ENCODE results near the gene POLD4. TPM values are rescaled to one million over a fixed set of nuclear protein-coding genes. Genes with fewer than 3 reads are reported as not detected.
"Not testable (repeated sequence)": the region's sequence is repeated elsewhere in the genome, so short reads cannot be mapped to it uniquely, and the experiment has no call there.

POLD4 gene
- total and polyA plus RNA-seq, 2 donors, result 8.8 to 157 TPM

DNA sequence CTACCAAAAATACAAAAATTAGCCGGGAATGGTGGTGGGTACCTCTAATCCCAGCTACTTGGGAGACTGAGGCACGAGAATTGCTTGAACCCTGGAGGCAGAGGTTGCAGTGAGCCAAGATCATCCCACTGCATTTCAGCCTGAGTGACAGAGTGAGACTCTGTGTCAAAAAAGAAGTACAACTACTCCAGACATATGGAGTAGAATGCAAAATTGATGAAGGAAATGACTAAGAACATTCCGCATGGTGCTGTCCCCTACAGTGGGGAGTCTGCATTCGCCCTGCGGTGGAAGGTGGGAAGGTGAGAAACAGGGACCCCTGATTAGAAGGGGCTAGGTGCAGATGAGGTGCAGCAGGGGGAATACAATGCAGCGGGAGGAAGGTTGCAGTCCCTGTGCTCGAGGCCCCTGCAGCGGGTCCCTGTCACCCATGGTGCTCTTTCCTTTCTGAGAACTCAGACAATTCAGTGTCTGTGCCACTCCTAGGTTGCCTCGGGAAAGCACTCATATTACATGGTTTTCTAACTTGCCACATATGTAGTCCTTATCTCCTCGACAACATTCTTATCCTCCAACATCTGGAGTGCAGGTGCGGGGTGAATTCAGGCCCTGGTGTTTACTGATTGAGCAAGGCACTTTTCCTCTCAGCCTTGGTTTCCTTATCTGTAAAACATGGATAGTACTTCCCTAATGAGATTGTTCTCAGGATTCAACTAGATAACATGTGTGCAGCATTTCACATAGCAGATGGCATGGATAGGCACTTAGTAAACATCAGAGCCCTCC lies 5.2 kb downstream of the POLD4 start:
- DNase-seq (ENCODE audit: extremely low spot score), result no peak
- H3K4me1 ChIP-seq (ENCODE audit: insufficient read depth), result no peaks in the 10 kb centered on the region
- 72% methylated on average over 11 of the region's 11 CpGs for WGBS
- H3K27ac ChIP-seq (ENCODE audit: low read depth), result no peak overlapping the region
- H3K4me3 ChIP-seq (ENCODE audit: low read depth, low read length), result no peak overlapping the region
- no peaks in the 10 kb centered on the region for H3K36me3 ChIP-seq (ENCODE audit: insufficient read depth)

DNA sequence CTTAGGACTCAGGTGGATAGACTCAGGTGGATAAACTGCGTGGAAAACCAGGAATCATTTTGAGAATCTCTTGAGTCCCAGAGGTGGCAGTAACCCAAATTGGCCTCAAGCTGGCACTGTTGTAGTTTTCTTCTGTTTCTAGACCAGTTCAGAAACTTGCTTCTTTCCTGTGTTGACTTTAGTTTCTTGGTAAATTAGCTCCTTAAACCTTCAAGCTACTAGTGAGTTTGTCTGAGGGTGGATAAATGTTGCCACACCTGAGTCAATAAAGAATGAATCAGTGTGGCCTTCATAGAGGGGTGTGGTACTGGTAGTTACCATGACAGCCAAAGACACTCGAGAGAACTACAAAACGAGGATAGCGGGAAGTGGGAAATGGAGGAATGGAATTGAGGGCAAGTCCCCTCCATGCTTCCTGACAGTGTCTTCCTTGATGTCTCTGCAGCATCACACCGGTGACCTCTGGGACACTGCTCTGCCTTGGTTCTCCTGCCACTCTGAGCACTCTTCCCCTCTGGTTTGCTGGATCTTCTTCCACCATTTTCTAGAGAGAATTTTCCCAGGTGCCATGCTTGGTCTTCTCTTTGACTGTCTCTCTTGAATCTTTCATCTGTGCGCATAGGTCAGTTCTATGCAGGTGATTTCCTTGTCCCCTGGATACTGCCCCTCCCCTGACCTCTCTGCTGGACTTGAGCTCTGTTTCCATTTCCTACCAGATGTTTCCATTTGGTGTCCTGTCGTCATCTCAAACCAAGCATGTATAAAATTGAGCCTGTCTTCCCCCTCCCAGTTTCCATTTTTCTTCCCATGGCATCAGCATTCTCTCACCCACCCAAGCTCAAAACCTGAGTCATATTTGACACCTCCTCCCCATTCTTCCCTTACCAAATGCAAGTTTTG lies 7.2 kb downstream of the POLD4 start:
- Histone ChIP-seq H3K4me3 (ENCODE audit: low read depth, low read length) (no peak overlapping the region), H3K27ac (ENCODE audit: low read depth) (peak overlapping the region; percentile 39), H3K4me1 (ENCODE audit: insufficient read depth) (no peaks in the 10 kb centered on the region), H3K36me3 (ENCODE audit: insufficient read depth) (no peaks in the 10 kb centered on the region)
- WGBS, result 70% methylated on average over 7 of the region's 7 CpGs
- DNase-seq (ENCODE audit: extremely low spot score), result no peak

DNA sequence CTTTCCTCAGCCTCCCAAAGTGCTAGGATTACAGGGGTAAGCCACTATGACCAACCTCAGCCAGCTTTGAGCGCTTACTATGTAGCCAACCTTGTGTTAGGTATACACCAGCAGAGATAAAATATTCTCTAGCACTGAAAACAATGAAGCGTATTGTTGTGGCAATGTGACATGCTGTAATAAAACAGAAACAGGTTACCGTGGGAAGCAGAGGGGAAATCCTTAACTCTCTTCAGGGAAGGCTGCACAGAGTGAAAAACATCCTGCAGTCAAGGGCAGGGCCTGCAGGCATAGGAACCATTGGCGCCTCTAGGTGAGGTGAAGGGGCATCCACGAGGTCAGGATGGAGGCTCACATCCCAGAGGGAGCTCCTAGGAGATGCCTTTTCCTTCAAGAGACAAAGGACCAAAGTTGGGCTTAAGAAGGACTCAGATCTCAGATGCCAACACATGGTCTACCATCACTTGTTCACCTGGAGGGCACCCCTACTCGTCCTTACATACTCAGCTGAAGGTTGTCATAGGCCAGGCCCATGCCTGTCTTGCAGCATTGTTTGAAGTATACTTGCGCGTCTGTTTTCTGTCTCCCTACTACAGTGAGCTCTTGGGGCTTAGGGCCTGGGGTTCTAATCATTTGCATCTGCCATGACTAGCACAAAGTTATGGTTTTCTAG lies 8.0 kb downstream of the POLD4 start:
- DNase-seq (ENCODE audit: extremely low spot score), result no peak
- 80% methylated on average over 8 of the region's 8 CpGs for WGBS
- no peak overlapping the region for H3K4me3 ChIP-seq (ENCODE audit: low read depth, low read length)
- H3K36me3 ChIP-seq (ENCODE audit: insufficient read depth), result no peaks in the 10 kb centered on the region
- H3K27ac ChIP-seq (ENCODE audit: low read depth), result no peak overlapping the region
- no peaks in the 10 kb centered on the region for H3K4me1 ChIP-seq (ENCODE audit: insufficient read depth)

DNA sequence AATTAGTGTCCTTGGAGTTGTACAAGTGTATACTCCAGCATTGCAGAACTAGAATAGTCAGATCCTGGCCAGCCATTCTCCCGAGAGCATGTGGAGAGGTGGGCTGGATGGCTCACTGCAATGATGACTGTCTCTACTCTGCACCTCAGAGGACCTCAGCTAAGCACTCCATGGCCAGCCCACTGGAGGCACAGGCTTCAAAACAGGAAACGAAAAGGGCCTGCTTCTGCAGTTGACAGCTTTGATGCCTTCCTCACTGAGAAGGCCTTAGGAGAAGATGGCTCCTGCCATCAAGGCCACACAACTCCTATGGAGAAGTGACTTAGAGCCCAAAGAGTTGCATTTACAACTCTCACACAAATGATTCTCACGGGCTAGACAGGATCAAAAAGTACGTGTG lies 9.1 kb downstream of the POLD4 start:
- no peak for DNase-seq (ENCODE audit: extremely low spot score)
- H3K4me1 ChIP-seq (ENCODE audit: insufficient read depth), result no peaks in the 10 kb centered on the region
- WGBS, result 85% methylated on average over 4 of the region's 4 CpGs
- no peaks in the 10 kb centered on the region for H3K36me3 ChIP-seq (ENCODE audit: insufficient read depth)
- no peak overlapping the region for H3K4me3 ChIP-seq (ENCODE audit: low read depth, low read length)
- H3K27ac ChIP-seq (ENCODE audit: low read depth), result no peak overlapping the region

DNA sequence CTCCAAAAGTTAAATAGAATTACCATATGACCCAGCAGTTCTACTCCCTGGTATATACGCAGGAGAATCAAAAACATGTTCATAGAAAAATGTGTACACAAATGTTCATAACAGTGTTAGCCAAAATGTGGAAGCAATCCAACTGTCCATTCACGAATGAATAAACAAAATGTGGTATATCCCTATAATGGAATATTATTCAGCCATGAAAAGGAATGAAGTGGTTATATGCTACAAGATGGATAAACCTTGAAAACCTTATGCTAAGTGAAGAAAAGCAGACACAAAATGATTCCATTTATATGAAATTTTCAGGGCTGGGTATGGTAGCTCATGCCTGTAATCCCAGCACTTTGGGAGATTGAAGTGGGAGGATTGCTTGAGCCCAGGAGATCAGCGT lies 16.1 kb downstream of the POLD4 start:
- no peak for DNase-seq (ENCODE audit: extremely low spot score)
- 91% methylated on average over 3 of the region's 3 CpGs for WGBS
- no peaks in the 10 kb centered on the region for H3K4me1 ChIP-seq (ENCODE audit: insufficient read depth)

DNA sequence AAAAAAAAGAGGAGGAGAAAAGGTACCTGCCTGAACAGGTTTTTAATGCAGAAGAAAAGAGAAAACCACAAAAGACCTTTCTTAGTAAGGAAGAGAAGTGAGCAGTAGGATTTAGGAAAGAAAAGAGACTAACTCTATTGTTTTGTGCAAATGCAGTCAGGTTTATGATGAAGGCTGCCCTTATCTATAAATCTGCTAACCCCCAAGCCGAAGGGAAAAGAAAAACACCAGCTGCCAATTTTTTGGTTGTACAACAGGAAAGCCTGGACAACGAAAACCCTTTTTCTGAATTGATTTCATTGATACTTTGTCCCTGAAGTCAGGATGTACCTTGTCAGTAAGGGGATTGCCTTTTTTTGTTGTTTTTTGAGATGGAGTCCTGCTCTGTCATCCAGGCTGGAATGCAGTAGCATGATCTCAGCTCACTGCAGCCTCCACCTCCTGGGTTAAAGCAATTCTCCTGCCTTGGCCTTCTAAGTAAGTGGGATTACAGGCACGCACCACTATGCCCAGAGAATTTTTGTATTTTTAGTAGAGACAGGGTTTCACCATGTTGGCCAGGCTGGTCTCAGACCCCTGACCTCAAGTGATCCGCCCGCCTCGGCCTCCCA lies 21.2 kb downstream of the POLD4 start:
- DNase-seq (ENCODE audit: extremely low spot score), result no peak
- Histone ChIP-seq H3K36me3 (ENCODE audit: insufficient read depth) (no peaks in the 10 kb centered on the region), H3K4me1 (ENCODE audit: insufficient read depth) (no peaks in the 10 kb centered on the region), H3K27ac (ENCODE audit: low read depth) (no peak overlapping the region), H3K4me3 (ENCODE audit: low read depth, low read length) (no peak overlapping the region)
- WGBS, result 81% methylated on average over 6 of the region's 6 CpGs

More for the DNA sequence above, 16.1 kb downstream of the POLD4 start:
- H3K36me3 ChIP-seq (ENCODE audit: insufficient read depth), result no peaks in the 10 kb centered on the region
- no peak overlapping the region for H3K27ac ChIP-seq (ENCODE audit: low read depth)
- H3K4me3 ChIP-seq (ENCODE audit: low read depth, low read length), result no peak overlapping the region

DNA sequence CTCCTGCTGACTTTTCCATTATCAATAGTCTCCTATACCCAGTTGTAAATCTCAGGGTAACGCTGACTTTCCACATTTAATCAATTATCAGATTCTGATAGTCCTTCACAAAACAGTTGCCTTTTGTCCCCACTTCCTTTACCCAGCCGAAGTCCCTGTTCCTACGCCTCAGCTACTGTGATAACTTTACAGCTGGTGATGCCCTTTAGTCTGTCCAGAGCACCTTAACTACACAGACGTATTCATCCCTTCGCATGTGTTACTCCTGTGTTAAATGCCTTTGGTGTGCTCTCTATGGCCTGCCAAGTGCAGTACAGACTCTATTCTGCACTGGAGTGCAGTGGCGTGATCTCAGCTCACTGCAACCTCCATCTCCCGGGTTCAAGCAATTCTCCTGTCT lies 29.8 kb downstream of the POLD4 start:
- Histone ChIP-seq H3K27ac (ENCODE audit: low read depth) (no peak overlapping the region), H3K4me1 (ENCODE audit: insufficient read depth) (no peaks in the 10 kb centered on the region), H3K4me3 (ENCODE audit: low read depth, low read length) (no peak overlapping the region), H3K36me3 (ENCODE audit: insufficient read depth) (no peaks in the 10 kb centered on the region)
- no peak for DNase-seq (ENCODE audit: extremely low spot score)
- 89% methylated on average over 7 of the region's 7 CpGs for WGBS

DNA sequence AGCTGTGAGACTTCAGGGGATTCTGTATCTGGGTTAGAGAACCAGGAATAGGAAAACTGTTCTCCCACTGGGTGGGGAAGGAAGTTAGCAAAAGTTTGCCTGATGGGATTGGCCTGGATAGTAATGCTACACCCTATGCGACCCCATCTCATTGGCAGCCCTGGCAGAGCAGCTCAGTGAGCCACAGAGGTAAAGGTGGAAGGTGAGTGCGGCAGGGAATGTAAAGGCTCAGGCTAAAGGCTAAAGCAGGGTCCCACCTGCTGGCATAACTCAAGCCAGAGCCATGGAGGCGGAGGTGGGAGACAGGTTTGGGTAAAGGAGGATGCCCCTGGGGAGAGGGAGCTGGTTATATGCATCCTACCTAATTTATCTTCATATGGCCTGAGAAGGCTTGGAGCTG lies 31.3 kb downstream of the POLD4 start:
- Histone ChIP-seq H3K36me3 (ENCODE audit: insufficient read depth) (no peaks in the 10 kb centered on the region), H3K4me1 (ENCODE audit: insufficient read depth) (no peaks in the 10 kb centered on the region), H3K27ac (ENCODE audit: low read depth) (no peak overlapping the region), H3K4me3 (ENCODE audit: low read depth, low read length) (no peak overlapping the region)
- no peak for DNase-seq (ENCODE audit: extremely low spot score)
- WGBS, result 93% methylated on average over 3 of the region's 3 CpGs

DNA sequence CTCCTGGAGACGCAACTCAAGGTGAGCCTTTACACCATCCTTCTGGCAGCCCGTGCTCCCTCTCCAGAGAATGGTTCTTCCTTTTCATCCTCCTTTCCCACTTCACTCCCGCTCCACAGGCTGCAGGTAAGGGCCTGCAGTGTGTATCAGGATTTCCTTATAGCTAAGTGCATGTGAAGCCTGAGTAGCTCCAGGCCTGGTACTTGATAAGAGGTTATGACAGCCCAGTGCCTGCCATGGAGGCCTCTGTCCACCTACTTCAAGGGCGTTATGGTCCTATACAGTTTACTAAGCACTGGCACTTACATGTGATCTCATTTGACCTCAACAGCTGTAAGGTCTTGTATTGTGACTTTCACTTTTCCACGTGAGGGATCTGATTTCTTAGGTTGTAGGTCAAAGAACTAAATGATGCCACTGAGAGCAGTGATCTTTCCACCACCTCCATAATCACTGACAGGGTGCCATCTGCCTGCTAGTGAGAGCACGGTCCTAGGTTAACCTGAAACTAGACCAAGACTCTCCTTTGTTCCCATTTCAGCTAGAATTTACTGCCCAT lies 32.0 kb downstream of the POLD4 start:
- Histone ChIP-seq H3K27ac (ENCODE audit: low read depth) (no peak overlapping the region), H3K4me1 (ENCODE audit: insufficient read depth) (no peaks in the 10 kb centered on the region), H3K36me3 (ENCODE audit: insufficient read depth) (no peaks in the 10 kb centered on the region), H3K4me3 (ENCODE audit: low read depth, low read length) (no peak overlapping the region)
- WGBS, result 90% methylated on average over 6 of the region's 6 CpGs
- no peak for DNase-seq (ENCODE audit: extremely low spot score)

DNA sequence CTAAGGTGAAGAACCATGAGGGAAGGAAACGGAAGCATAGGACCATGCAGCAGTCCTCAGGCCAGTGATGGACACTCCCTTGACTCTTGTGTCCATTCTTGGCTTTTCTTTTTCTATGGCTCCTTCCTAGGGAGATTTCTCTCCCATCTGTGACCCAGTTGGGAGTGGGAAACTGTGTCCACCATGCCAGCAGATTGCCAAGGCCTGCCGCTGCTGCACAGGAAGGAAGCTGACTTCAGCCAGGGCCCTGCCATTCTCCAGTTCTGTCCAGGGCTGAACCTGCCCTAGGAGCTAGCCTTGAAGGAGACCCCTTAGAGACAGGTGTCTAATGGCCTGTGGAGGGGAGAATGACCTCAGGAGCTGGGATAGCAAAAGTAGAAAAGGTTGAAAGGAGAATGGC lies 32.7 kb downstream of the POLD4 start:
- no peaks in the 10 kb centered on the region for H3K4me1 ChIP-seq (ENCODE audit: insufficient read depth)
- 96% methylated on average over 2 of the region's 2 CpGs for WGBS
- no peak overlapping the region for H3K27ac ChIP-seq (ENCODE audit: low read depth)
- H3K4me3 ChIP-seq (ENCODE audit: low read depth, low read length), result no peak overlapping the region
- no peaks in the 10 kb centered on the region for H3K36me3 ChIP-seq (ENCODE audit: insufficient read depth)
- DNase-seq (ENCODE audit: extremely low spot score), result no peak

DNA sequence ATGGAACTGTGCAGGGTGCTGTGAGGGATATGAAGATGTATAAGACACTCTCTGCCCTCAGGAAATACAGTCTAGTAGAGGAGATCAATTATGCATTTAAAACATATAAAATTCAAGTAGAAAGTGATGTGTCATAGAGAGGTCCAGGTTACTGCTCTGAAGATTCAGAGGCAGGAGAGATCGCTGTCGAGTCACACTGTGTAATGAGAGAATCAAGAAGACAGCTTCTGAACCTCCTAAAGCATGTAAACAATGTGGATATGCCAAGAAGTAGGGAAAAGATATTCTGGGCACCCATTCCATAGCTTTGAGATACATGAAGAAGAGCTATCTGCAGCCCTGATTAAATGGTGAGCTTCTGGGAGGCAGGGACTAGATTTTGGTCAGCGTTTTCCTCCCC lies 33.3 kb downstream of the POLD4 start:
- 51% methylated on average over 3 of the region's 3 CpGs for WGBS
- H3K27ac ChIP-seq (ENCODE audit: low read depth), result no peak overlapping the region
- no peaks in the 10 kb centered on the region for H3K4me1 ChIP-seq (ENCODE audit: insufficient read depth)
- no peak for DNase-seq (ENCODE audit: extremely low spot score)
- H3K36me3 ChIP-seq (ENCODE audit: insufficient read depth), result no peaks in the 10 kb centered on the region
- no peak overlapping the region for H3K4me3 ChIP-seq (ENCODE audit: low read depth, low read length)

DNA sequence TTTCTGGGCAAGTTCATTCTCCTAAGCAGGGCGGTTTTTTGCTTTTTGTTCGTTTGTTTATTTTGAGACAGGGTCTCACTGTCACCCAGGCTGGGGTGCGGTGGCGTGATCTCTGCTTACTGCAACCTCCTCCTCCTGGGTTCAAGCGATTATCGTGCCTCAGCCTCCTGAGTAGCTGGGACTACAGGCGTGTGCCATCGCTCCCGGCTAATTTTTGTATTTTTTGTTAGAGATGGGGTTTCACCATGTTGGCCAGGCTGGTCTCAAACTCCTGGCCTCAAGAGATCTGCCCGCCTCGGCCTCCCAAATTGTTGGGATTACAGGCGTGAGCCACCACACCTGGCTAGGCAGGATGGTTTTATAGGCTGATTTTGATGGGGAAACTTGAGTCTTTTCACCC lies 34.5 kb downstream of the POLD4 start:
- H3K36me3 ChIP-seq (ENCODE audit: insufficient read depth); DNase-seq (ENCODE audit: extremely low spot score); H3K4me1 ChIP-seq (ENCODE audit: insufficient read depth); H3K4me3 ChIP-seq (ENCODE audit: low read depth, low read length); H3K27ac ChIP-seq (ENCODE audit: low read depth): not testable (repeated sequence)
- WGBS, result 90% methylated on average over 12 of the region's 12 CpGs

DNA sequence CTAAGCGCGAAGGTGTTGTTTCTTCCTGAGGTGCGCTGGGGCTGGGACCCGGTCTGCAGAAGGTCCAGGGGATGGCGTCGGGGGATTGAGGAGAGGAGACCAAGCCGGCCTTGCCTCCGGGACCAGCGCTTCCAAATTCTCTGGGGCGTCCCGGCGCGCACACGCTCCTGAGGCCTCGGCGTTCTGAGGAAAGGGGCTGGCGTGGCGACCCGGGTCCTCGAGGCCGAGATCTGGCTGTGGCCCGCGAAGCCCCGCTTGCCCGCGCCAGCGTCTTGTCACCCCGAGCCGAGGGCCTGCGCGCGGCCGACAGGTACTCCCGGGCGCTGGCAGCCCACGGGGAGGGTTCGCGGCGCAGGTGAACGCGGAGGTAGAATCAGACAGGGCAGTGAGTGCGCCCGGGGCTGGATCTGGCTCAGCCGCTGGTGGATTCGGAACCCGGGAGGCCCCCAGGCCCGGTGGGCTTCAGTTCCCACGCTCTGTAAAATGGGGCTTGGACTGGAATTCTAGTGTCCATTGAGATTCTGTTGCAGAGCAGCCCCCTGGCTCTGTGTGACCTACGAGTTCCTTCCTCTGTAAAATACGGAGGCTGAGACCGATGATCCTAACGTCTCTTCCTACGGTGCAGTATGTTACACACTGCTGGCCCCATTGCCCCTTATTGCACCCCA lies 35.3 kb downstream of the POLD4 start:
- Histone ChIP-seq H3K4me1 (ENCODE audit: insufficient read depth) (no peaks in the 10 kb centered on the region), H3K36me3 (ENCODE audit: insufficient read depth) (no peaks in the 10 kb centered on the region), H3K27ac (ENCODE audit: low read depth) (no peak overlapping the region), H3K4me3 (ENCODE audit: low read depth, low read length) (peak overlapping the region; percentile 67)
- WGBS, result under 1% methylated on average over 53 of the region's 53 CpGs
- DNase-seq (ENCODE audit: extremely low spot score), result no peak
